Parietal lobe (tissue), 1 donor: ENCODE measurements around the gene DEUP1. TPM values are rescaled to one million over a fixed set of nuclear protein-coding genes. Genes with fewer than 3 reads are reported as not detected.

ENCODE experiments used
- total RNA-seq: library from RNA; depleted of rRNA; stranded (reverse); fragments of >200 nt; gene quantifications from one replicate; pipeline ENCODE4 v1.2.3, GENCODE V29; 2014

DEUP1 gene, protein sequence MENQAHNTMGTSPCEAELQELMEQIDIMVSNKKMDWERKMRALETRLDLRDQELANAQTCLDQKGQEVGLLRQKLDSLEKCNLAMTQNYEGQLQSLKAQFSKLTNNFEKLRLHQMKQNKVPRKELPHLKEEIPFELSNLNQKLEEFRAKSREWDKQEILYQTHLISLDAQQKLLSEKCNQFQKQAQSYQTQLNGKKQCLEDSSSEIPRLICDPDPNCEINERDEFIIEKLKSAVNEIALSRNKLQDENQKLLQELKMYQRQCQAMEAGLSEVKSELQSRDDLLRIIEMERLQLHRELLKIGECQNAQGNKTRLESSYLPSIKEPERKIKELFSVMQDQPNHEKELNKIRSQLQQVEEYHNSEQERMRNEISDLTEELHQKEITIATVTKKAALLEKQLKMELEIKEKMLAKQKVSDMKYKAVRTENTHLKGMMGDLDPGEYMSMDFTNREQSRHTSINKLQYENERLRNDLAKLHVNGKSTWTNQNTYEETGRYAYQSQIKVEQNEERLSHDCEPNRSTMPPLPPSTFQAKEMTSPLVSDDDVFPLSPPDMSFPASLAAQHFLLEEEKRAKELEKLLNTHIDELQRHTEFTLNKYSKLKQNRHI
- total RNA-seq, result 0.31 TPM

DNA sequence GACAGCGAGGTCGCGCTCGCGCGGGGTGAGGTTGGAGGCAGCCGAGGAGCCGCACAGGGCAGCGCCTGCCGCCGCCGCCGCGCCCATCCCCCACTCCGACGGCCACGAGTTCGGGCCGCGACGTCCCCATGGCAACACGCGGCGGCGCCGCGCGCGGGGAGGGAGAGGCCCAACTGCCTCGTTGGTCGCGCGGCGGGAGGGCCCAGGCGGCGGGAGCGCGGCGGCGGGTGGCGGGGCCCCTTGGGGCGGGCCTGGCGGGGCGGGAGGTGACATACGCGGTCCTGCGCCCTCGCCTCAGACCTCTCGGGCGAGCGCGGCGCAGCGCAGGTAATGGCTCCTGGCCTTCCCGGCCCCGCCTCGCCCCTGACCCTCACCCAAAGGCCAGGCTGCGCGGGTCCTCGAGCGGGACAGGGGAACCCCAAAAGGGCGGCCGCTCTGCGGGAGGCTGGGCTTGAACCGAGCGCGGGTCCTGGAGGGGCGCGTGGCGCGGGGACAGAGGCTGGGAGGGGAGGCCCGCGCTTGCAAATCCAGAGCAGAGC, at the start of gene DEUP1:
Gene DEUP1, plus strand, starts transcription at position 297 of the 539 bp plus-strand sequence. CDS start 1,518 bp downstream, outside the sequence.

Other genes with a start within 250 kb of the DEUP1 start
- gene SLC36A4, start 132.8 kb upstream of the DEUP1 start, total RNA-seq, result 57.0 TPM
- gene SMCO4, start 212.6 kb downstream of the DEUP1 start, total RNA-seq, result 4.4 TPM